22Rv1 (cell line): ENCODE measurements around the gene GPC6.

Experiments
- H3K27ac ChIP-seq: fragments of 450-650 bp; 2 replicates; pipeline ENCODE4 v1.5.1; 2017
- CTCF ChIP-seq: fragments of 450-650 bp; IDR thresholded peaks from 2 replicates; pipeline ENCODE4 v1.5.1; 2017; ENCODE audit warnings: mild to moderate bottlenecking
- ZFX ChIP-seq: fragments of 450-650 bp; IDR thresholded peaks from 2 replicates; pipeline ENCODE4 v1.6.1; 2017; ENCODE audit warnings: antibody characterized with exemption, borderline replicate concordance

GPC6 gene

GRCh38 chr13:93304134-93304533 is 77.5 kb downstream of the GPC6 start:
- no peak for TF ChIP-seq CTCF
- TF ChIP-seq ZFX, result no peak
- no peak overlapping the region for H3K27ac ChIP-seq

- no peak overlapping the region for H3K27ac ChIP-seq
- TF ChIP-seq ZFX (no peak), CTCF (no peak)
These were observed 78.4 kb downstream of the GPC6 start for GRCh38 chr13:93304868-93305613.

- H3K27ac ChIP-seq, result no peak overlapping the region
These were observed 79.3 kb downstream of the GPC6 start for GRCh38 chr13:93305886-93306285.

DNA sequence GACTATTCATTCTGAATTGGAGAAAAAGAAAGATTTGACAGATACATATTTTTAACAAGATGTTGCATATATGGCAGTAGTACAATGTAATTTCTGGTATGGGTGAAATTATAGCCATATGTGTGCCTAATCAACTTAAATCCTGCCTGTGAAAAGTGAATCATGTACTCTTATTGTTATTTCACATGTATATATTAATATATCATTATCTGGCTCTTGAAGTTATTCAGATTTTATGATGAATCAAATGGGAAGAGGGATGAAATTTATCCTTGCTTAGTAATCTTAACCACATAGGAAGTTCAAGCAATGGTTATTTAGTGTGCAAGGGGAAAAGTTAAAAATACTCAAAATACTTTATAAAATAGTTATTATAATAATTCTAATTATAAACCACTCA is 80.5 kb downstream of the GPC6 start:
- TF ChIP-seq CTCF (no peak), ZFX (no peak)
- no peak overlapping the region for H3K27ac ChIP-seq

More at GRCh38 chr13:93305886-93306285, 79.3 kb downstream of the GPC6 start:
- TF ChIP-seq CTCF (no peak), ZFX (no peak)

- TF ChIP-seq CTCF (no peak), ZFX (no peak)
- no peak overlapping the region for H3K27ac ChIP-seq
These were observed 81.0 kb downstream of the GPC6 start for GRCh38 chr13:93307651-93308050.

DNA sequence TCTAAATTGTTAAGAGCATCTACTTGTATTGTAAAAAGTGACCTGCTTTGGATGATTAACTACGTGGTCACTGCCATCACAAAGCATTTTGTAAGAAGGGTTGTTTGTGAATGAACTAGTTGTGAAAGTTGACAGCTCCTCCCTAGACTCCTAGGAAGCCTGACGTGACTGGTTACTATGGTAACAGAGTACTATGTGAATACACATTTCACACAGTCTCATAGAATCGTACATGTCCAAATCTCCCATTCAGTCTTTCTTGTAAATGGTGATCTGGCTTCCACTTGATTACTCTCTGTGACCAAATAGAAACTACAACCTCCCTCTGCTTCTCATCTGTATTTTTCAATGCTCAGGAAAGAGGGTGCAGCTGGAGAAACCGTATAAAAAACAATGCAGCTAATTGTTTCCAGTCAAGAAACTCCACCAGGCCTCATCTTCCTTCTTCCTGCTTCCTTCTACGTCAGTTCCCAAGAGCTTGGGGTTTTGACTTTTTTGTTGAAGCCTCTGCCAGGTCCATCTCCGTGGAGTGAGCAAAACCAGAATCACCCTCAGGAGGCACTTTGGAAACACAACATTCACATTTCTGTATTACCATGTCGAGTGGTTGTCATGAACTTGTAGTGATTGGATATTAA is 83.4 kb downstream of the GPC6 start:
- no peak for TF ChIP-seq ZFX
- no peak for TF ChIP-seq CTCF
- no peak overlapping the region for H3K27ac ChIP-seq

GRCh38 chr13:93316841-93317240 is 90.2 kb downstream of the GPC6 start:
- TF ChIP-seq ZFX (no peak), CTCF (no peak)
- H3K27ac ChIP-seq, result no peak overlapping the region
